ENCODE results near the gene SYTL1.

The SYTL1 gene

GRCh38 chr1:27351541-27352107 is 9.8 kb downstream of the SYTL1 start:
- H3K9ac ChIP-seq (ENCODE audit: low read depth, low read length), result no peak overlapping the region
- no peaks in the 10 kb centered on the region for H3K9me3 ChIP-seq (replicated peaks; ENCODE audit: low read length)
- H3K4me1 ChIP-seq (ENCODE audit: control insufficient read depth, insufficient read depth, low read length), result peaks cover 19% of the 10 kb centered on the region
- H3K27me3 ChIP-seq (ENCODE audit: control insufficient read depth, insufficient read depth, low read length), result peaks cover 4% of the 10 kb centered on the region
- H3K36me3 ChIP-seq (ENCODE audit: insufficient read depth, low read length), result peaks cover 16% of the 10 kb centered on the region
- no peak overlapping the region for H3K4me3 ChIP-seq (ENCODE audit: low read length)
- H3K4me2 ChIP-seq (ENCODE audit: low read length), result no peak overlapping the region

- Histone ChIP-seq H3K27me3 (ENCODE audit: control insufficient read depth, insufficient read depth, low read length) (peaks cover 4% of the 10 kb centered on the region), H3K36me3 (ENCODE audit: insufficient read depth, low read length) (peaks cover 26% of the 10 kb centered on the region), H3K9me3 (replicated peaks; ENCODE audit: low read length) (no peaks in the 10 kb centered on the region), H3K9ac (ENCODE audit: low read depth, low read length) (no peak overlapping the region), H3K4me3 (ENCODE audit: low read length) (no peak overlapping the region), H3K4me2 (ENCODE audit: low read length) (no peak overlapping the region), H3K4me1 (ENCODE audit: control insufficient read depth, insufficient read depth, low read length) (peaks cover 15% of the 10 kb centered on the region)
These were observed 11.3 kb downstream of the SYTL1 start for GRCh38 chr1:27353166-27353565.

- Histone ChIP-seq H3K4me2 (ENCODE audit: low read length) (no peak overlapping the region), H3K4me1 (ENCODE audit: control insufficient read depth, insufficient read depth, low read length) (peaks cover 15% of the 10 kb centered on the region), H3K9ac (ENCODE audit: low read depth, low read length) (no peak overlapping the region), H3K27me3 (ENCODE audit: control insufficient read depth, insufficient read depth, low read length) (peaks cover 4% of the 10 kb centered on the region), H3K36me3 (ENCODE audit: insufficient read depth, low read length) (peaks cover 31% of the 10 kb centered on the region), H3K4me3 (ENCODE audit: low read length) (no peak overlapping the region), H3K9me3 (replicated peaks; ENCODE audit: low read length) (no peaks in the 10 kb centered on the region)
These were observed 11.8 kb downstream of the SYTL1 start for GRCh38 chr1:27353629-27354028.

- no peaks in the 10 kb centered on the region for H3K27me3 ChIP-seq (ENCODE audit: control insufficient read depth, insufficient read depth, low read length)
- no peak overlapping the region for H3K4me3 ChIP-seq (ENCODE audit: low read length)
- peaks cover 48% of the 10 kb centered on the region for H3K36me3 ChIP-seq (ENCODE audit: insufficient read depth, low read length)
- no peaks in the 10 kb centered on the region for H3K4me1 ChIP-seq (ENCODE audit: control insufficient read depth, insufficient read depth, low read length)
- no peak overlapping the region for H3K4me2 ChIP-seq (ENCODE audit: low read length)
- no peak overlapping the region for H3K9ac ChIP-seq (ENCODE audit: low read depth, low read length)
- no peaks in the 10 kb centered on the region for H3K9me3 ChIP-seq (replicated peaks; ENCODE audit: low read length)
These were observed 13.9 kb downstream of the SYTL1 start for GRCh38 chr1:27355683-27356082.

GRCh38 chr1:27356277-27356618 is 14.4 kb downstream of the SYTL1 start:
- no peaks in the 10 kb centered on the region for H3K27me3 ChIP-seq (ENCODE audit: control insufficient read depth, insufficient read depth, low read length)
- no peak overlapping the region for H3K9ac ChIP-seq (ENCODE audit: low read depth, low read length)
- H3K36me3 ChIP-seq (ENCODE audit: insufficient read depth, low read length), result peaks cover 54% of the 10 kb centered on the region
- H3K9me3 ChIP-seq (replicated peaks; ENCODE audit: low read length), result no peaks in the 10 kb centered on the region
- H3K4me3 ChIP-seq (ENCODE audit: low read length), result no peak overlapping the region
- H3K4me1 ChIP-seq (ENCODE audit: control insufficient read depth, insufficient read depth, low read length), result no peaks in the 10 kb centered on the region
- no peak overlapping the region for H3K4me2 ChIP-seq (ENCODE audit: low read length)

GRCh38 chr1:27356619-27357280 is 14.9 kb downstream of the SYTL1 start:
- H3K4me1 ChIP-seq (ENCODE audit: control insufficient read depth, insufficient read depth, low read length), result no peaks in the 10 kb centered on the region
- H3K27me3 ChIP-seq (ENCODE audit: control insufficient read depth, insufficient read depth, low read length), result no peaks in the 10 kb centered on the region
- H3K9ac ChIP-seq (ENCODE audit: low read depth, low read length), result no peak overlapping the region
- H3K9me3 ChIP-seq (replicated peaks; ENCODE audit: low read length), result no peaks in the 10 kb centered on the region
- H3K4me3 ChIP-seq (ENCODE audit: low read length), result no peak overlapping the region
- H3K4me2 ChIP-seq (ENCODE audit: low read length), result no peak overlapping the region
- H3K36me3 ChIP-seq (ENCODE audit: insufficient read depth, low read length), result peaks cover 59% of the 10 kb centered on the region

- no peaks in the 10 kb centered on the region for H3K27me3 ChIP-seq (ENCODE audit: control insufficient read depth, insufficient read depth, low read length)
- no peaks in the 10 kb centered on the region for H3K4me1 ChIP-seq (ENCODE audit: control insufficient read depth, insufficient read depth, low read length)
- H3K9me3 ChIP-seq (replicated peaks; ENCODE audit: low read length), result no peaks in the 10 kb centered on the region
- H3K9ac ChIP-seq (ENCODE audit: low read depth, low read length), result no peak overlapping the region
- H3K4me3 ChIP-seq (ENCODE audit: low read length), result no peak overlapping the region
- no peak overlapping the region for H3K4me2 ChIP-seq (ENCODE audit: low read length)
- H3K36me3 ChIP-seq (ENCODE audit: insufficient read depth, low read length), result peaks cover 66% of the 10 kb centered on the region
These were observed 15.6 kb downstream of the SYTL1 start for GRCh38 chr1:27357281-27358037.

- Histone ChIP-seq H3K9me3 (replicated peaks; ENCODE audit: low read length) (no peaks in the 10 kb centered on the region), H3K4me3 (ENCODE audit: low read length) (no peak overlapping the region), H3K4me1 (ENCODE audit: control insufficient read depth, insufficient read depth, low read length) (no peaks in the 10 kb centered on the region), H3K4me2 (ENCODE audit: low read length) (no peak overlapping the region), H3K36me3 (ENCODE audit: insufficient read depth, low read length) (peaks cover 74% of the 10 kb centered on the region), H3K27me3 (ENCODE audit: control insufficient read depth, insufficient read depth, low read length) (no peaks in the 10 kb centered on the region), H3K9ac (ENCODE audit: low read depth, low read length) (no peak overlapping the region)
These were observed 16.5 kb downstream of the SYTL1 start for GRCh38 chr1:27358038-27358927.

GRCh38 chr1:27358928-27359313 is 17.1 kb downstream of the SYTL1 start:
- no peaks in the 10 kb centered on the region for H3K9me3 ChIP-seq (replicated peaks; ENCODE audit: low read length)
- no peaks in the 10 kb centered on the region for H3K4me1 ChIP-seq (ENCODE audit: control insufficient read depth, insufficient read depth, low read length)
- peaks cover 80% of the 10 kb centered on the region for H3K36me3 ChIP-seq (ENCODE audit: insufficient read depth, low read length)
- no peak overlapping the region for H3K4me3 ChIP-seq (ENCODE audit: low read length)
- no peaks in the 10 kb centered on the region for H3K27me3 ChIP-seq (ENCODE audit: control insufficient read depth, insufficient read depth, low read length)
- H3K9ac ChIP-seq (ENCODE audit: low read depth, low read length), result no peak overlapping the region
- H3K4me2 ChIP-seq (ENCODE audit: low read length), result no peak overlapping the region

- H3K36me3 ChIP-seq (ENCODE audit: insufficient read depth, low read length), result peaks cover 85% of the 10 kb centered on the region
- no peaks in the 10 kb centered on the region for H3K27me3 ChIP-seq (ENCODE audit: control insufficient read depth, insufficient read depth, low read length)
- H3K9me3 ChIP-seq (replicated peaks; ENCODE audit: low read length), result no peaks in the 10 kb centered on the region
- peaks cover 3% of the 10 kb centered on the region for H3K4me1 ChIP-seq (ENCODE audit: control insufficient read depth, insufficient read depth, low read length)
- H3K4me2 ChIP-seq (ENCODE audit: low read length), result no peak overlapping the region
- no peak overlapping the region for H3K9ac ChIP-seq (ENCODE audit: low read depth, low read length)
- H3K4me3 ChIP-seq (ENCODE audit: low read length), result no peak overlapping the region
These were observed 18.0 kb downstream of the SYTL1 start for GRCh38 chr1:27359822-27360158.

Data from skeletal muscle satellite cell (primary cell).